DOHH2 (cell line): ENCODE results near the gene LRRC56.
A peak's percentile ranks its signal among the peaks of the same experiment; 100 is the strongest.

Source experiments
- H3F3A ChIP-seq: fragments of 200-600 bp; sonication (generic), shearing (Covaris generic); 2 replicates; pipeline ENCODE4 v1.6.0; 2016; ENCODE audit warnings: antibody characterized with exemption, mild to moderate bottlenecking; ENCODE audit not compliant: control insufficient read depth, insufficient read depth
- H3K27ac ChIP-seq: fragments of 200-600 bp; sonication (generic); 2 replicates; pipeline ENCODE4 v1.5.1; 2014; ENCODE audit warnings: low read depth, mild to moderate bottlenecking, low read length, moderate library complexity
- H3K27me3 ChIP-seq: fragments of 200-600 bp; sonication (generic); 2 replicates; pipeline ENCODE4 v1.6.1; 2014; ENCODE audit warnings: mild to moderate bottlenecking, low read length, mixed read lengths; ENCODE audit not compliant: control insufficient read depth
- H3K36me3 ChIP-seq: fragments of 200-600 bp; sonication (generic); 2 replicates; pipeline ENCODE4 v1.6.1; 2014; ENCODE audit warnings: mild to moderate bottlenecking, low read length, moderate library complexity, mixed read lengths; ENCODE audit not compliant: control insufficient read depth
- H3K4me1 ChIP-seq: fragments of 200-600 bp; sonication (generic); 2 replicates; pipeline ENCODE4 v1.6.1; 2014; ENCODE audit warnings: mild to moderate bottlenecking, low read length, mixed read lengths; ENCODE audit not compliant: control insufficient read depth
- H3K4me2 ChIP-seq: fragments of 200-600 bp; sonication (generic); 2 replicates; pipeline ENCODE4 v1.6.0; 2014; ENCODE audit warnings: mild to moderate bottlenecking, low read length, moderate library complexity
- H3K4me3 ChIP-seq: fragments of 200-600 bp; sonication (generic); 2 replicates; pipeline ENCODE4 v1.5.1; 2014; ENCODE audit warnings: mild to moderate bottlenecking, low read length, mixed read lengths
- H3K79me2 ChIP-seq: fragments of 200-600 bp; sonication (generic); 2 replicates; pipeline ENCODE4 v1.6.1; 2014; ENCODE audit warnings: mild to moderate bottlenecking, low read length, mixed read lengths; ENCODE audit not compliant: control insufficient read depth
- H3K9me2 ChIP-seq: fragments of 200-600 bp; sonication (generic); replicated peaks from 2 replicates; pipeline ENCODE4 v1.6.1; 2014; ENCODE audit warnings: mild to moderate bottlenecking, low read length, mixed read lengths; ENCODE audit not compliant: control insufficient read depth
- H3K9me3 ChIP-seq: fragments of 200-600 bp; sonication (generic); 2 replicates; pipeline ENCODE4 v1.6.1; 2014; ENCODE audit warnings: antibody characterized with exemption, low read length, mixed read lengths; ENCODE audit not compliant: control insufficient read depth, insufficient read depth
- H4K20me1 ChIP-seq: fragments of 200-600 bp; sonication (generic); 2 replicates; pipeline ENCODE4 v1.6.0; 2014; ENCODE audit warnings: low read depth, mild to moderate bottlenecking, antibody characterized with exemption, low read length, moderate library complexity; ENCODE audit not compliant: control insufficient read depth, insufficient read depth
- EZH2phosphoT487 ChIP-seq: fragments of 200-600 bp; sonication (generic); IDR thresholded peaks from 2 replicates; pipeline ENCODE4 v1.6.1; 2017; ENCODE audit warnings: borderline replicate concordance, mild to moderate bottlenecking, antibody characterized with exemption, low read length, moderate library complexity, mixed read lengths
- TF ChIP-seq, protein P1 (sequence below): fragments of 200-600 bp; sonication (generic); IDR thresholded peaks from one replicate; pipeline ENCODE4 v1.5.1; 2014; ENCODE audit warnings: antibody characterized with exemption, mild to moderate bottlenecking, low read depth, low read length; ENCODE audit not compliant: poor library complexity, severe bottlenecking

LRRC56 gene

DNA sequence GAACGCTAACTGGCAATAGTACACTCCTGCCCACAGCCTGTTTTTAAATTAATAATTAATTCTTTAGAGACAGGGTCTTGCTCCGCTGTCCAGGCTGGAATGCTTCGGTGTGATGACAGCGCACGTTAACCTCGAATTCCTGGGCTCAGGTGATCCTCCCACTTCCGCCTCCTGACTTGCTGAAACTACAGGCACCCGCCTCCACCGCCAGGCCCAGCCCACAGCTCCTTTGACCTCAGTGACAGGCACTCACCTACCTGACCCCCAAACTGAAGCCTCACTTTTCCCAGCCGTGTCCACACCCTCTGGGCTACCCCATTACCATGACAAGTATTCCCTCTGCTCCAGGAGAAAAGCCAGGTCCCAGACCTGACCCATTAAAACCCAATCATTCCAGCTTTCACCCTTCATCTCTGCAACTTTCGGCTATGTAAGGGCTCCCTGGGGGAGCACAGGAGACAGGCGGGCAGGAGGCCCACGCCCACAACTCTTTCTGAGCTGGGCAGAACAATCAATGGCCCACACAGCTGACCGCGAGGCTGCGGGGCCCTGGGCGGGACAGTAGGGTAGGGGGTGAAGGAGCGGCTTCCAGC is 22.5 kb downstream of the LRRC56 start:
- Histone ChIP-seq H4K20me1 (no peaks in the 10 kb centered on the region), H3K27me3 (peaks cover 32% of the 10 kb centered on the region), H3K4me3 (peak overlapping the region; percentile 88), H3K9me2 (no peaks in the 10 kb centered on the region), H3K36me3 (no peaks in the 10 kb centered on the region), H3K4me1 (peaks cover 24% of the 10 kb centered on the region), H3K4me2 (peak overlapping the region; percentile 98), H3K9me3 (no peaks in the 10 kb centered on the region), H3K27ac (no peak overlapping the region), H3F3A (no peaks in the 10 kb centered on the region), H3K79me2 (peaks cover 6% of the 10 kb centered on the region)
- TF ChIP-seq, protein P1, sequence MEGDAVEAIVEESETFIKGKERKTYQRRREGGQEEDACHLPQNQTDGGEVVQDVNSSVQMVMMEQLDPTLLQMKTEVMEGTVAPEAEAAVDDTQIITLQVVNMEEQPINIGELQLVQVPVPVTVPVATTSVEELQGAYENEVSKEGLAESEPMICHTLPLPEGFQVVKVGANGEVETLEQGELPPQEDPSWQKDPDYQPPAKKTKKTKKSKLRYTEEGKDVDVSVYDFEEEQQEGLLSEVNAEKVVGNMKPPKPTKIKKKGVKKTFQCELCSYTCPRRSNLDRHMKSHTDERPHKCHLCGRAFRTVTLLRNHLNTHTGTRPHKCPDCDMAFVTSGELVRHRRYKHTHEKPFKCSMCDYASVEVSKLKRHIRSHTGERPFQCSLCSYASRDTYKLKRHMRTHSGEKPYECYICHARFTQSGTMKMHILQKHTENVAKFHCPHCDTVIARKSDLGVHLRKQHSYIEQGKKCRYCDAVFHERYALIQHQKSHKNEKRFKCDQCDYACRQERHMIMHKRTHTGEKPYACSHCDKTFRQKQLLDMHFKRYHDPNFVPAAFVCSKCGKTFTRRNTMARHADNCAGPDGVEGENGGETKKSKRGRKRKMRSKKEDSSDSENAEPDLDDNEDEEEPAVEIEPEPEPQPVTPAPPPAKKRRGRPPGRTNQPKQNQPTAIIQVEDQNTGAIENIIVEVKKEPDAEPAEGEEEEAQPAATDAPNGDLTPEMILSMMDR: no peak
- no peak for TF ChIP-seq EZH2phosphoT487

DNA sequence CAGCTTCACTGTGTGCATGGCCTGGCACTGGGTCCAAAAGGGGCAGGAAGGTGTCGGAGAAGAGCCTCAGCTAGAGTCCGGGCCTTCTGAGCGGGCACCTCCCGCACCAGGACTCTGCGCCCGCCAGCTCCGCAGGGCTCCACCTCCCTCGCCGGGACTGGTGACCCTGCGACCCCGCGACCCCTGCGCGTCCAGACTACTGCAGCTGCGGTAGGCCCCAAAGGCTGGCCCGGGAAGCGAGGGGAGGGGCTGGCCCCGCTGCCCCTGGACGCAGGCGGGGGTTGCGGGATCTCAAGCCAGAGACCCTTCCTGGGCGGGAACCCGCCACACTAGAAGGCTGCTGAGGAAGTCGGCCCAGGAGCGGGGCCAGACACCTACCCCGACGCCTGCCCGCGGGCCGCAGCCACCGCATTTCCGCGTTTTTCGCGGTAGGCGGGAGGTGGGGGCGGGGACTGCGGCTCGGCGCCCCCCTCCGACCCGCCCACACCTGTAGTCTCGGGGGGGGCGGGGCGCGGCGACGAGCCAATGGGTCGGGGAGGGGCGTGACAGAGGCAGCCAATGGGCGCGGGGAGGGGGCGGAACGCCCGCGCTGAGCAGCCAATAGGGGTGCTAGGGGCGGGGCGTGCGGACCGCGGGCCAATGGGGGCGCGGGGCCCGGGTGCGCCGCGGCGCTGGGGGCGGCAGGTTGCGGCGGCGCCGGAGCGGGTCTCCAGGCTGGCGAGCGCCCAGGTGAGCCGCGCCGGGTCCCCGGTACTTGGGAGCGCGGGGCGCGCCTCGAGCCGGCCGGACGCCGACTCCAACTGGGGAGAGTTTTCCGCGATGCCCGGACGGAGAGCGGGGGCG is 23.2 kb downstream of the LRRC56 start, which contains the start of the genes LMNTD2 and RASSF7:
Gene LMNTD2 (minus strand): TSS at position 434 of the 843 bp plus-strand sequence. CDS start 22 bp downstream, at position 412.
Gene RASSF7 (plus strand): TSS at position 666 of the 843 bp plus-strand sequence. CDS start 799 bp downstream, outside the sequence.
- Histone ChIP-seq H3K4me1 (peaks cover 19% of the 10 kb centered on the region), H3K4me2 (peak within 1 kb of the TSS; percentile 98), H4K20me1 (no peaks in the 10 kb centered on the region), H3F3A (no peaks in the 10 kb centered on the region), H3K79me2 (peaks cover 6% of the 10 kb centered on the region), H3K27ac (no peak within 1 kb of the TSS), H3K4me3 (peak within 1 kb of the TSS; percentile 94), H3K9me3 (no peaks in the 10 kb centered on the region), H3K36me3 (no peaks in the 10 kb centered on the region), H3K27me3 (peaks cover 28% of the 10 kb centered on the region), H3K9me2 (no peaks in the 10 kb centered on the region)
- TF ChIP-seq, protein P1: no peak
- TF ChIP-seq EZH2phosphoT487: no peak

DNA sequence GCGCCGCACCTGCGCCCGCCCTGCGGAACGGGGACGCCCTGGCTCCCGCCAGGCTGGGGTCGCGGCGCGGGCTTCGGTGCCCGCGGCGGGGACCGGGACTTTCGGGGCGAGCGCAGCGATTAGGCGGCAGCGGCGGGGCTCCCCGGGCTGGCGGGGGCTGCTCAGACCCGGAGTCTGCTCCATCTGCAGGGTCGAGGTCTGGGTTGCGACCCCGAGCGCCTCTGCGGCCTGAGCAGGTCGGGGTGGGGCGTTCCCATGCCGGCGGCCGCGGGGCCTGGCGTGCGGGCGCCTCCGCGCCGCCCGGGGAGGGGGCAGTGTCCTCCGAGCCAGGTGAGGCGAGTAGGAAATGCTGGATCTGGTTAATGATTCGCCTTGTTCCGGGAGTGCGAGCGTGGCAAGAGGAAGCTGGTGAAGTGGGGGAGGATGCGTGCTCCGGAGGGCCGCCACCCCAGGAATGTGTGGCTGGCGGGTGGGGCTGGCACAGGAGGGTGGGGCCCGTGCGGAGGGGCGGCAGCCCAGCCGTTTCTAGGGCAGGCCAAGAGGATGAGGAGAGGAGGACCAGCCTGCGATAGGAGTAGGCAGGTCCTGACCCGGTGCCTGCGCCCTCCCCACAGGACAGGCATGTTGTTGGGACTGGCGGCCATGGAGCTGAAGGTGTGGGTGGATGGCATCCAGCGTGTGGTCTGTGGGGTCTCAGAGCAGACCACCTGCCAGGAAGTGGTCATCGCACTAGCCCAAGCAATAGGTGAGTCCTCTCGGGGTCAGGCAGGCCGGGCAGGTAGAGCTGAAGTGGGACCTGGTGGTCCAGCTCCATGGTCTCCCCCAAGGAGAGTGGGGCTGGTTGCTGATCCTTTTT is 24.0 kb downstream of the LRRC56 start:
- no peaks in the 10 kb centered on the region for H3K9me2 ChIP-seq
- H3K4me2 ChIP-seq: peak overlapping the region; percentile 93
- H3K9me3 ChIP-seq: no peaks in the 10 kb centered on the region
- peaks cover 6% of the 10 kb centered on the region for H3K79me2 ChIP-seq
- peaks cover 16% of the 10 kb centered on the region for H3K4me1 ChIP-seq
- no peak overlapping the region for H3K27ac ChIP-seq
- H3F3A ChIP-seq: no peaks in the 10 kb centered on the region
- TF ChIP-seq, protein P1: no peak
- no peak for TF ChIP-seq EZH2phosphoT487
- peaks cover 19% of the 10 kb centered on the region for H3K27me3 ChIP-seq
- H3K36me3 ChIP-seq: peaks cover 4% of the 10 kb centered on the region
- H3K4me3 ChIP-seq: peak overlapping the region; percentile 94
- no peaks in the 10 kb centered on the region for H4K20me1 ChIP-seq
